ES-I3 (cell line): Measurements from ENCODE around the gene C5orf34.
A peak's percentile ranks its signal among the peaks of the same experiment; 100 is the strongest.
"Not testable (repeated sequence)": the region's sequence is repeated elsewhere in the genome, so short reads cannot be mapped to it uniquely, and the experiment has no call there.

ENCODE experiments used
- H3K36me3 ChIP-seq: 2 replicates; pipeline ENCODE4 v1.6.1; 2013; ENCODE audit warnings: mild to moderate bottlenecking, low read length, control low read depth, moderate library complexity; ENCODE audit not compliant: insufficient read depth
- H3K4me1 ChIP-seq: 2 replicates; pipeline ENCODE4 v1.6.1; 2013; ENCODE audit warnings: mild to moderate bottlenecking, control low read depth, low read length; ENCODE audit not compliant: insufficient read depth
- H3K9ac ChIP-seq: 2 replicates; pipeline ENCODE4 v1.6.1; 2013; ENCODE audit warnings: low read depth, mild to moderate bottlenecking, low read length, moderate library complexity
- H3K9me3 ChIP-seq: 2 replicates; pipeline ENCODE4 v1.6.1; 2013; ENCODE audit warnings: mild to moderate bottlenecking, low read length, moderate library complexity; ENCODE audit not compliant: control insufficient read depth, insufficient read depth

C5orf34 gene

DNA sequence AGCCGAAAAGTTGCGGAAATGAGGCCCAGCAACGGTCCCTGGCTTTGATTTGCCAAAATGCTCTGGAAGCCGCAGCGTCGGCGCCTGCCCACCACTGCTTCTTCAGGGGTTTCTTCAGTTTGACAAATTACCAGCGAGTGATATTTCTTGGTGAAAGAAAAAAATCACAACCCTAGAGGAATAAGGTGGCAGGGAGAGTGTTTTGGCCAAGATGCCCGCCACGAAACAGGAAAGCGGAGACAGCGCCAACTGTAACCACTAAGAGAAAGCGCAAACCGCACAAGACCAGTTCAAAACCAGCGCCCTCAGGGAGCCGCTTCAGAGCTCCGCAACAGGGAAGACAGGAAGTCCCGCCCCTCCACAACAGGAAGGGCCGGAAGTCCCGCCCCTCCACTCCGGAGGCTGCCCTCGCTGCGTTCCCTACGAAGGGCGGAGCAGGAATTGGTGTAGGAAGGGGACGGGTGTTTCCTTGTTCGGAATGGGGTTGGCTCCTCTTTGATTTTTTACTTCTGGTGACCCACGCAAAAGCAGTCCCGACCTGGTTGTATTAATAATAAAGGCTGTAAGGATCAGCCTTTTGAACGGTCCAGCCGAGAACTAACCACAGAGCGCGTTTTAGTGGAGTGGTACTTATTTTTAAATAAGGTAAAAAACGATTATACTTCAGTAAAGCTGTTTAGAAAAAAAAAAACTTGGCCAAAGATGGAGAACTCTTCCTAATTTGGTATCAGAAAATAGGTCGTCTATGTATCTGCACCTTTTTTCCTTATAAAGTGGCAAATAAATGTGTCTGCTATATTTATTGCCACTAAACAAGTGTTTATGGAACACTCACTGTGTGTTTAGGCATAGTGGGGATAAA is at the start of gene C5orf34:
TSS of gene C5orf34 (minus strand) at position 333 of the 862 bp plus-strand sequence. CDS start 5,809 bp downstream, outside the sequence.
- Histone ChIP-seq H3K9me3 (no peaks in the 10 kb centered on the region), H3K36me3 (no peaks in the 10 kb centered on the region), H3K9ac (peak within 1 kb of the TSS; percentile 84), H3K4me1 (no peaks in the 10 kb centered on the region)

- Histone ChIP-seq H3K9ac (no peak overlapping the region), H3K4me1 (no peaks in the 10 kb centered on the region), H3K36me3 (no peaks in the 10 kb centered on the region), H3K9me3 (no peaks in the 10 kb centered on the region)
These were observed 49.4 kb upstream of the C5orf34 start for GRCh38 chr5:43564289-43564850.

- Histone ChIP-seq H3K9ac (no peak overlapping the region), H3K36me3 (no peaks in the 10 kb centered on the region), H3K4me1 (no peaks in the 10 kb centered on the region), H3K9me3 (no peaks in the 10 kb centered on the region)
These were observed 48.4 kb upstream of the C5orf34 start for GRCh38 chr5:43563321-43563720.

DNA sequence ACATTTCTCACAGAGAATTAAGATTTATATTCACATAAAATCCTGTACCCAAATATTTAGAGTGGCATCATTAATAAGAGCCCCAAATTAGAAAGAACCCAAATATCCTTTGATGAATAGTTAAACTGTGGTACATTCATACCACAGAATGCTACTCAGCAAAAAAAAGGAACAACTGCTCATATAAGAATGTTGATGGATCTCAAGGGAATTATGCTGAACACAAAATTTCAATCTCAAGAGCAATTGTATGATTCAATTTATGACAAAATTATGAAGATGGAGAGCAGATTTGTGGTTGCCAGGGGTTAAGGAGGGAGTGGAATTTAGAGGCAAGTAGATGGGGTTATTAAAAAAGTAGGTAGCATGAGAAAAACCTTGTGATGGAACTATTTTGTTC is 46.4 kb upstream of the C5orf34 start:
- Histone ChIP-seq H3K4me1 (no peaks in the 10 kb centered on the region), H3K9me3 (no peaks in the 10 kb centered on the region), H3K36me3 (no peaks in the 10 kb centered on the region), H3K9ac (no peak overlapping the region)

DNA sequence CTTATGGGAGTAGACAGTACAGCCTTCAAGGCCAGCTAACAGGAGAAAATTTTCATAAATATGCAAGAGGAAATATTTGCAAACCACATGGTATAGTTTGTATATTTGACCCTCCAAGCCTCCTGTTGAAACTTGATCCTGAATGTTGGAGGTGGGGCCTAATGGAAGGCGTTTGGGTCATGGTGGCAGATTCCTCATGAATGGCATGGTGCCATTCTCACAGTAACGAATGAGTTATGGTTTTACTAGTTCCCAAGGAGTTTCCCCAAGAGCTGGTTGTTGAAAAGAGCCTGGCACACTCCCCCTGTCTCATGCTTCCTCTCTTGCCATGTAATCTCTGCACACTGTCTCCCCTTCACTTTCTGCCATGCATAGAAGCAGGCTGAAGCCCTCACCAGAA is 45.2 kb upstream of the C5orf34 start:
- Histone ChIP-seq H3K9me3 (no peaks in the 10 kb centered on the region), H3K36me3 (no peaks in the 10 kb centered on the region), H3K9ac (no peak overlapping the region), H3K4me1 (0 out of 2 replicates have a peak, but pooled peaks cover 2% of the 10 kb centered on the region)

- H3K9ac ChIP-seq = peak within 1 kb of the TSS; percentile 73
- H3K9me3 ChIP-seq = no peaks in the 10 kb centered on the region
- H3K4me1 ChIP-seq = peaks cover 4% of the 10 kb centered on the region; the same call in 1 of the 2 replicates
- H3K36me3 ChIP-seq = 0 out of 2 replicates have a peak, but pooled peaks cover 5% of the 10 kb centered on the region
These were observed 42.1 kb upstream of the C5orf34 start, which contains the start of gene PAIP1 for GRCh38 chr5:43556857-43557542. TSS of gene PAIP1 (minus strand) at chr5:43557077. CDS start at chr5:43556846, 231 bp downstream.

DNA sequence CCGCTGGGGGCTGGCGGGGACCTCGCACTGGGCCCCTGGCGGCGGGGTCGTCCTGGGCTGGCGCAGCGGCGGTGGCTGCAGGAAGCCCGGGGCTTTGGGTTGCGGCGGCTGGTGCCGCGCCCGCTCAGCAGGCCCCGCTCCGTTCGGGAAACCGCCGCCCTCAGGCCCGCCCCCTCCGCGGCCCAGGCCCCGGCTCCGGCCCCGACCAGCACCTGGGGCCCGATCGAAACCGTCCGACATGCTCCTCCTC is 41.6 kb upstream of the C5orf34 start:
- peak overlapping the region; percentile 73 for H3K9ac ChIP-seq
- H3K9me3 ChIP-seq, H3K4me1 ChIP-seq, H3K36me3 ChIP-seq: not testable (repeated sequence)

DNA sequence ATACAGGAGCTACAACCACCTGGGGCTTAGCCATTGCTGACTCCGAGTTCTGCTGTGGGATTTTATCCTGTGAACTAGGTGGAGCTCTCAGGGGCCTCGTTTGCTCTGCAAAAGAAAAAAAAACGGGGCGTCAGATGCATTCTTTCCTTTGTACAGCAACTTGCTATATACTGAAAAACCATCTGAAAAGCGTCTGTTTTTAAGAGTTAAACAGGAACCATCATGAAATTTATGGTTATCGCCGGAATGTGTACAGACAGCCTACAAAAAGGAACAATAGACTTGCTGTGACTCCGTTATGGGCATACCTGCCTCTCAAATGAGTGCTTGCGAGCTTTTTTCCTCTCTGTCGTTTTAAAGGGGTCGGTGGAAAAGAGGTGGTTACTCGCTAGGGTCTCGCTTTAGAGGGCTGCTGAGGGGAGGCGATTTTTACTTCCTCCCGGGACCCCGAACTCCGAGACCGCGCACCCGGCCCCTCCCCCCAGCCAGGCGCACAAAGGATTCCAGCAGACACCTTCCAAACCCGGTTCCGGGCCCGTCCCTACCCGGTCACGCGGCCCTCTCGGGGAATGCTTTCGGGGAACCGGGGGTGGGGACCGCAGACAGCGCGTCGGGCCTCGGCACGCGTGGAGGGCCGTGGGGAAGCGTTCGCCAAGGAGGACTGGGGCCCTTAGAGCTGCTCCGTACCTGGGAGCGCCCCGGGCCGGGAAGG is 41.1 kb upstream of the C5orf34 start:
- Histone ChIP-seq H3K9me3 (no peaks in the 10 kb centered on the region), H3K4me1 (peaks cover 4% of the 10 kb centered on the region; the same call in 1 of the 2 replicates), H3K9ac (peak overlapping the region; percentile 73), H3K36me3 (0 out of 2 replicates have a peak, but pooled peaks cover 5% of the 10 kb centered on the region)

DNA sequence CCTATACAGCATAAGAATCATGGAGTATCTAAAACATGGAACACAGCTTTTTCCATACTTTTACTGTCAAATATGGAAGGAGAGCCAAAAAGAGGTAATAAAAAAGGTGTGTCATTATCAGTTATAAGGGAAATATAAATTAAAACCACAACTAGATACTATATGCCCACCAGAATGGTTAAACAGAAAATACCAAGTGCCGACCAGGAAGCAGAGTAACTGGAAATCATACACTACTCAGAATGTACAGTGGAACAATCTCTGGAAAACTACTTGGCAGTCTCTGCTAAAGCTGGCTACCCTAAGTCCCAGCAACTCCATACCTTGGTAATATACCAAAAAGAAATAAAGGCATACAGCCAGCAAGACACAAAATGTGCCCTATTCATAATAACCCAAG is 39.5 kb upstream of the C5orf34 start:
- H3K4me1 ChIP-seq = peaks cover 4% of the 10 kb centered on the region; the same call in 1 of the 2 replicates
- no peaks in the 10 kb centered on the region for H3K9me3 ChIP-seq
- no peak overlapping the region for H3K9ac ChIP-seq
- H3K36me3 ChIP-seq = peaks cover 9% of the 10 kb centered on the region; the same call in 1 of the 2 replicates

DNA sequence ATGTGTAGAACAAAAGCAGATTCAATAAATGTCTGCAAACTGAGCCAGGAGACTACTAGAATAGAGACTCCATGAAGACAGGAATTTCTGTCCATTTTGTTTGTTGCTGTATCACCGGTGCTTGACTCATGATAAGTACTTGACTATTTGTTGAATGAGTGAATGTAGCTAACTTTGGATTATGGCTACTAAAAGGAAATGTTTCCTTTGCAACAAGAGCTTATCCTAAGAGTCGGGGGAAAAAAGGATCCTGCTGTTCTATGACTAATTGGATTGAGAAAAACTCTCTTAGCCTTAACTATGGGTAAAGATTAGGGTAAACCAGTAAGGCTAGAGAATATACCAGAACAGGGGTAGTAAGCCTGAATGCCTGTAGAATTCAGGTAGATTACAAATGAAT is 38.4 kb upstream of the C5orf34 start:
- H3K36me3 ChIP-seq = peaks cover 9% of the 10 kb centered on the region
- H3K9ac ChIP-seq = no peak overlapping the region
- H3K9me3 ChIP-seq = no peaks in the 10 kb centered on the region
- H3K4me1 ChIP-seq = peaks cover 4% of the 10 kb centered on the region; the same call in 1 of the 2 replicates

- peaks cover 4% of the 10 kb centered on the region; the same call in 1 of the 2 replicates for H3K4me1 ChIP-seq
These were observed 36.8 kb upstream of the C5orf34 start for GRCh38 chr5:43551731-43552130.

DNA sequence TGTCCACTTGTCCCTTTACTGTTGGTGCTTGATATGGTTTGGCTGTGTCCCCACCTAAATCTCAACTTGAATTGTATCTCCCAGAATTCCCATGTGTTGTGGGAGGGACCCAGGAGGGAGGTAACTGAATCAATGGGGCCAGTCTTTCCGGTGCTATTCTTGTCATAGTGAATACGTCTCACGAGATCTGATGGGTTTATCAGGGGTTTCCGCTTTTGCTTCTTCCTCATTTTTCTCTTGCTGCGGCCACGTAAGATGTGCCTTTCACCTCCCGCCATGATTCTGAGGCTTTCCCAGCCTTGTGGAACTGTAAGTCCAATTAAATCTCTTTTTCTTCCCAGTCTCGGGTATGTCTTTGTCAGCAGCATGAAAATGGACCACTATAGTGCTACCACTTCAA is 34.3 kb upstream of the C5orf34 start:
- H3K36me3 ChIP-seq = peaks cover 31% of the 10 kb centered on the region
- H3K4me1 ChIP-seq, H3K9ac ChIP-seq, H3K9me3 ChIP-seq: not testable (repeated sequence)

More at GRCh38 chr5:43551731-43552130, 36.8 kb upstream of the C5orf34 start:
- Histone ChIP-seq H3K9me3 (no peaks in the 10 kb centered on the region), H3K36me3 (peaks cover 16% of the 10 kb centered on the region), H3K9ac (no peak overlapping the region)

GRCh38 chr5:43548358-43548757 is 33.4 kb upstream of the C5orf34 start:
- Histone ChIP-seq H3K9ac (no peak overlapping the region), H3K4me1 (no peaks in the 10 kb centered on the region), H3K36me3 (peaks cover 38% of the 10 kb centered on the region), H3K9me3 (no peaks in the 10 kb centered on the region)

- no peaks in the 10 kb centered on the region for H3K9me3 ChIP-seq
- peaks cover 34% of the 10 kb centered on the region for H3K36me3 ChIP-seq
- H3K4me1 ChIP-seq = no peaks in the 10 kb centered on the region
- no peak overlapping the region for H3K9ac ChIP-seq
These were observed 32.6 kb upstream of the C5orf34 start for GRCh38 chr5:43547532-43547931.
